ENCODE data around the gene LGR4. TPM values are rescaled to one million over a fixed set of nuclear protein-coding genes. Genes with fewer than 3 reads are reported as not detected.

LGR4 gene
- total RNA-seq, 2 experiments from 2014 or later = 0.06 to 1.2 TPM

GRCh38 chr11:27477831-27478230 is 5.2 kb upstream of the LGR4 start:
- no peaks in the 10 kb centered on the region for H3K36me3 ChIP-seq (ENCODE audit: insufficient read depth, low read length)
- no peak overlapping the region for H3K4me2 ChIP-seq (ENCODE audit: low read length)
- DNase-seq (ENCODE audit: low spot score) = no peak
- POLR2A ChIA-PET = no interaction called here
- no peaks in the 10 kb centered on the region for H3K79me2 ChIP-seq (ENCODE audit: insufficient read depth, low read depth, low read length)
- TF ChIP-seq EZH2phosphoT487 (IDR thresholded peaks at IDR 0.05; ENCODE audit: borderline replicate concordance, low read depth, low read length) (no peak), CTCF (conservative IDR thresholded peaks at IDR 0.05; ENCODE audit: low read length) (no peak)
- CTCF ChIA-PET (ENCODE audit: unreplicated experiment) = no interaction called here
- H3K4me1 ChIP-seq (ENCODE audit: insufficient read depth, low read length, poor library complexity, severe bottlenecking) = no peaks in the 10 kb centered on the region
- H4K20me1 ChIP-seq (ENCODE audit: insufficient read depth, low read length) = no peaks in the 10 kb centered on the region
- H3K9me3 ChIP-seq (ENCODE audit: low read length) = no peaks in the 10 kb centered on the region
- no peak overlapping the region for H3K4me3 ChIP-seq (ENCODE audit: low read depth, low read length, poor library complexity, severe bottlenecking)
- BruUV-seq (replicated peaks) = no TSS peak
- H3K27ac ChIP-seq (ENCODE audit: low read depth, low read length, poor library complexity, severe bottlenecking) = no peak overlapping the region
- intact Hi-C loops (cut with micrococcal nuclease; ENCODE audit: unreplicated experiment) = no loop called here
- no peak overlapping the region for H2AFZ ChIP-seq (ENCODE audit: low read length)
- H3K9me2 ChIP-seq (ENCODE audit: insufficient read depth, low read length) = no peaks in the 10 kb centered on the region

- ChIA-PET POLR2A (no interaction called here), CTCF (ENCODE audit: unreplicated experiment) (no interaction called here)
These were observed 4.7 kb upstream of the LGR4 start for GRCh38 chr11:27477243-27477642.

GRCh38 chr11:27475622-27476021 is 3.0 kb upstream of the LGR4 start:
- Histone ChIP-seq H3K4me2 (ENCODE audit: low read length) (no peak overlapping the region), H3K4me1 (ENCODE audit: insufficient read depth, low read length, poor library complexity, severe bottlenecking) (no peaks in the 10 kb centered on the region), H3K79me2 (ENCODE audit: insufficient read depth, low read depth, low read length) (no peaks in the 10 kb centered on the region), H3K36me3 (ENCODE audit: insufficient read depth, low read length) (no peaks in the 10 kb centered on the region), H2AFZ (ENCODE audit: low read length) (no peak overlapping the region), H3K9me2 (ENCODE audit: insufficient read depth, low read length) (no peaks in the 10 kb centered on the region), H3K27ac (ENCODE audit: low read depth, low read length, poor library complexity, severe bottlenecking) (no peak overlapping the region), H4K20me1 (ENCODE audit: insufficient read depth, low read length) (no peaks in the 10 kb centered on the region), H3K9me3 (ENCODE audit: low read length) (no peaks in the 10 kb centered on the region), H3K4me3 (ENCODE audit: low read depth, low read length, poor library complexity, severe bottlenecking) (no peak overlapping the region)
- no TSS peak for BruUV-seq (replicated peaks)
- DNase-seq (ENCODE audit: low spot score) = no peak
- CTCF ChIA-PET (ENCODE audit: unreplicated experiment) = no interaction called here
- TF ChIP-seq EZH2phosphoT487 (IDR thresholded peaks at IDR 0.05; ENCODE audit: borderline replicate concordance, low read depth, low read length) (no peak), CTCF (conservative IDR thresholded peaks at IDR 0.05; ENCODE audit: low read length) (no peak)
- intact Hi-C loops (cut with micrococcal nuclease; ENCODE audit: unreplicated experiment) = no loop called here
- POLR2A ChIA-PET = interaction anchor here (0.6 to 2.2 kb wide), 3 partner anchors 11 to 1617 kb away, joined by 3 to 7 read pairs (median 3); no protein-coding TSS in a partner anchor

More at GRCh38 chr11:27477243-27477642, 4.7 kb upstream of the LGR4 start:
- H4K20me1 ChIP-seq (ENCODE audit: insufficient read depth, low read length) = no peaks in the 10 kb centered on the region
- no peak overlapping the region for H3K27ac ChIP-seq (ENCODE audit: low read depth, low read length, poor library complexity, severe bottlenecking)
- H3K4me3 ChIP-seq (ENCODE audit: low read depth, low read length, poor library complexity, severe bottlenecking) = no peak overlapping the region
- no peaks in the 10 kb centered on the region for H3K9me2 ChIP-seq (ENCODE audit: insufficient read depth, low read length)
- TF ChIP-seq CTCF (conservative IDR thresholded peaks at IDR 0.05; ENCODE audit: low read length) (no peak), EZH2phosphoT487 (IDR thresholded peaks at IDR 0.05; ENCODE audit: borderline replicate concordance, low read depth, low read length) (no peak)
- no peaks in the 10 kb centered on the region for H3K9me3 ChIP-seq (ENCODE audit: low read length)
- H2AFZ ChIP-seq (ENCODE audit: low read length) = no peak overlapping the region
- H3K79me2 ChIP-seq (ENCODE audit: insufficient read depth, low read depth, low read length) = no peaks in the 10 kb centered on the region
- no TSS peak for BruUV-seq (replicated peaks)
- H3K4me2 ChIP-seq (ENCODE audit: low read length) = no peak overlapping the region
- DNase-seq (ENCODE audit: low spot score) = no peak
- no peaks in the 10 kb centered on the region for H3K4me1 ChIP-seq (ENCODE audit: insufficient read depth, low read length, poor library complexity, severe bottlenecking)
- H3K36me3 ChIP-seq (ENCODE audit: insufficient read depth, low read length) = no peaks in the 10 kb centered on the region
- intact Hi-C loops (cut with micrococcal nuclease; ENCODE audit: unreplicated experiment) = no loop called here

Measured in OCI-LY7 (cell line).